ENCODE data around the gene TBCK. TPM values are rescaled to one million over a fixed set of nuclear protein-coding genes. Genes with fewer than 3 reads are reported as not detected.

Gene TBCK
- total RNA-seq, 1 donor from 2014 or later = 25.8 TPM

DNA sequence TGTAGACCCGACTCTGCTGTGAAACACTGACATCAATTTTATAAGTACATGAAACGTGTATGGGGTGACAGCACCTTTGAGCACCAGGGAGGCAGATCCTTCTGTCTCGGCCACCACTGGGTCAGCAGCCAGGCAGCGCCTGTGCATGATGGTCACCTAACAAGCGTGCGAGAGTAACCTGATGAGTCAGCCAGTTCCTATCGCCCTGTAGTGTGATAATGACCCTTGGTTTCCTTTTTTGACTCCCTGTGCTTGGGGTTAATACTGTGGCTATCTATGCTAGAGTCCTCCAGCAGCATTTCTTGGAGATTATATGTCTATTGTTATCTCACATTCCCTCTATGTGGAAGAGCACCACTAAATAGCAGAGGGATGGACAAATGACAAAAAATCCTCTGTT, 319.2 kb downstream of the TBCK start:
- DNase-seq (ENCODE audit: low read depth) = no peak
- H3K9me3 Mint-ChIP-seq (ENCODE audit: unreplicated experiment) = peaks cover 3% of the 10 kb centered on the region
- H3K9ac ChIP-seq (ENCODE audit: low read length) = no peak overlapping the region

DNA sequence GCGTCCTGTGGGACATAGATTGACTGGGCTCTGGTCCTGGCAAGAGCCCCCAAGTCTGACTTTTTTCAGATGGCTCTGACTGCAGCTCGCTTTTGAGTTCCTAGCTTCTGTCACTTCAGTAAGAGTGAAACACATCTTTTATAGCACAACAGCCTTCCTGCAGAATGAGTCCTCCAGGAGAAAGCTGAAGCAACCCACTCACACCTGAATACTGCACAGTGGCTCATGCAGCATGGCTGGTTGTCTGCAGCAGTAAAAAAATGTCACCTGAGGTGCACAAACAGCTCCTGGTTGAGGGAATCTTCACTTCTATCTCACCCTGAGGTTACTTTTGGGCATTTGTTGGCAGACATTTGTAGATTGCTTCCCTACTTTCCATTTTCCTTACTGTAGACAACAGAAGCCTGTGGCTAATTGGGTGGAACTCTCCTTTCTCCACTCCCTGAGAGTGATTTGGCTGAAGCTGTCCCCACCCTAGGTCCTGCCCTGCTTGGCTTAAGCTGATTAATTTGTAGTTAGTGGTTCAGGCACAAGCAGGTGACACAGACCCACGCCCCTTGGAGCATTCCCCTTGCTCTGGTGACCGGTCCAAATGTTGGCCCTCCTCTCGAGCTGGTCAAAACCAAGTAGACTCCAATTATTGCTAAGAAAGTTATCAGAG, 321.0 kb downstream of the TBCK start:
- H3K36me3 ChIP-seq (ENCODE audit: insufficient read depth, low read length) = no peaks in the 10 kb centered on the region
- no peaks in the 10 kb centered on the region for H3K9me3 ChIP-seq (ENCODE audit: insufficient read depth, low read depth, low read length)
- FAIRE-seq = no peak
- H3K36me3 Mint-ChIP-seq (ENCODE audit: low read depth, unreplicated experiment) = no peaks in the 10 kb centered on the region
- no peak overlapping the region for H2AFZ ChIP-seq (ENCODE audit: low read depth, low read length)
- H3K27ac Mint-ChIP-seq (ENCODE audit: unreplicated experiment) = no peak overlapping the region
- H4K20me1 ChIP-seq (ENCODE audit: insufficient read depth, low read length) = no peaks in the 10 kb centered on the region
- peaks cover 3% of the 10 kb centered on the region for H3K9me3 Mint-ChIP-seq (ENCODE audit: unreplicated experiment)
- H3K27me3 Mint-ChIP-seq (ENCODE audit: low read depth, unreplicated experiment) = peaks cover 17% of the 10 kb centered on the region
- no peak overlapping the region for H3K4me3 ChIP-seq (ENCODE audit: insufficient read depth, low read depth, low read length)
- TF ChIP-seq, protein P1, sequence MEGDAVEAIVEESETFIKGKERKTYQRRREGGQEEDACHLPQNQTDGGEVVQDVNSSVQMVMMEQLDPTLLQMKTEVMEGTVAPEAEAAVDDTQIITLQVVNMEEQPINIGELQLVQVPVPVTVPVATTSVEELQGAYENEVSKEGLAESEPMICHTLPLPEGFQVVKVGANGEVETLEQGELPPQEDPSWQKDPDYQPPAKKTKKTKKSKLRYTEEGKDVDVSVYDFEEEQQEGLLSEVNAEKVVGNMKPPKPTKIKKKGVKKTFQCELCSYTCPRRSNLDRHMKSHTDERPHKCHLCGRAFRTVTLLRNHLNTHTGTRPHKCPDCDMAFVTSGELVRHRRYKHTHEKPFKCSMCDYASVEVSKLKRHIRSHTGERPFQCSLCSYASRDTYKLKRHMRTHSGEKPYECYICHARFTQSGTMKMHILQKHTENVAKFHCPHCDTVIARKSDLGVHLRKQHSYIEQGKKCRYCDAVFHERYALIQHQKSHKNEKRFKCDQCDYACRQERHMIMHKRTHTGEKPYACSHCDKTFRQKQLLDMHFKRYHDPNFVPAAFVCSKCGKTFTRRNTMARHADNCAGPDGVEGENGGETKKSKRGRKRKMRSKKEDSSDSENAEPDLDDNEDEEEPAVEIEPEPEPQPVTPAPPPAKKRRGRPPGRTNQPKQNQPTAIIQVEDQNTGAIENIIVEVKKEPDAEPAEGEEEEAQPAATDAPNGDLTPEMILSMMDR (IDR thresholded peaks at IDR 0.05; ENCODE audit: insufficient read depth, low read depth, low read length) = no peak
- H3K27me3 ChIP-seq (ENCODE audit: insufficient read depth, low read length) = no peaks in the 10 kb centered on the region
- peaks cover 6% of the 10 kb centered on the region for H3K4me1 ChIP-seq (ENCODE audit: insufficient read depth, low read length)
- no peak overlapping the region for H3K4me3 Mint-ChIP-seq (ENCODE audit: unreplicated experiment)
- no peak overlapping the region for H3K9ac ChIP-seq (ENCODE audit: low read length)
- no peaks in the 10 kb centered on the region for H3K79me2 ChIP-seq (ENCODE audit: insufficient read depth, low read length)
- no peak overlapping the region for H3K4me2 ChIP-seq (ENCODE audit: low read length)
- H3K27ac ChIP-seq (ENCODE audit: low read depth, low read length) = no peak overlapping the region
- DNase-seq (ENCODE audit: low read depth) = no peak
- peaks cover 16% of the 10 kb centered on the region for H3K4me1 Mint-ChIP-seq (ENCODE audit: low read depth, unreplicated experiment)

More for the DNA sequence above, 319.2 kb downstream of the TBCK start:
- Mint-ChIP-seq H3K36me3 (ENCODE audit: low read depth, unreplicated experiment) (no peaks in the 10 kb centered on the region), H3K27ac (ENCODE audit: unreplicated experiment) (no peak overlapping the region), H3K4me3 (ENCODE audit: unreplicated experiment) (no peak overlapping the region), H3K4me1 (ENCODE audit: low read depth, unreplicated experiment) (peaks cover 9% of the 10 kb centered on the region), H3K27me3 (ENCODE audit: low read depth, unreplicated experiment) (peaks cover 23% of the 10 kb centered on the region)
- no peaks in the 10 kb centered on the region for H3K36me3 ChIP-seq (ENCODE audit: insufficient read depth, low read length)
- no peak overlapping the region for H3K27ac ChIP-seq (ENCODE audit: low read depth, low read length)
- no peak overlapping the region for H2AFZ ChIP-seq (ENCODE audit: low read depth, low read length)
- no peak overlapping the region for H3K4me3 ChIP-seq (ENCODE audit: insufficient read depth, low read depth, low read length)
- H3K79me2 ChIP-seq (ENCODE audit: insufficient read depth, low read length) = no peaks in the 10 kb centered on the region
- no peaks in the 10 kb centered on the region for H3K9me3 ChIP-seq (ENCODE audit: insufficient read depth, low read depth, low read length)
- TF ChIP-seq EZH2 (IDR thresholded peaks at IDR 0.05; ENCODE audit: insufficient read depth, low read length) = no peak
- TF ChIP-seq, protein P1 (IDR thresholded peaks at IDR 0.05; ENCODE audit: insufficient read depth, low read depth, low read length) = no peak
- FAIRE-seq = no peak
- H3K27me3 ChIP-seq (ENCODE audit: insufficient read depth, low read length) = no peaks in the 10 kb centered on the region
- H3K4me1 ChIP-seq (ENCODE audit: insufficient read depth, low read length) = no peaks in the 10 kb centered on the region
- no peak overlapping the region for H3K4me2 ChIP-seq (ENCODE audit: low read length)
- H4K20me1 ChIP-seq (ENCODE audit: insufficient read depth, low read length) = no peaks in the 10 kb centered on the region

DNA sequence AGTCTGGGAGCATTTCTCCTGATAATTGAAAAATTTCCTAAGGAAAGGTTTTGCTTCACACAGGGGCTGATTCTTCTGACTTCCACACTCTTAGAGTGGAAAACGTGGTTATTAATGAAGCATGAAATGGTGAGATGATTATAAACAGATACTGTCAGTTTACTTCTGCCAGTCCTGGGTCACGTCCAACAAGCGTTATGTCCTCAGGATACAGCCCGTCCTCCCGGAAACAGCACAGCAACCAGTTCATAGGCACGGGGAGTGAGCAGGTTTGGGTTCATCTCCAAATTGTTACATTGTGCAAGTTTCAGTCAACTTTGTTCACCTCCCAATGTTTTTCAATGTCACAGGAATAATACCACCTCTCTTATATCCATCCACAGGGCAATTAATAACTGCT, 321.9 kb downstream of the TBCK start:
- Histone ChIP-seq H3K9me3 (ENCODE audit: insufficient read depth, low read depth, low read length) (no peaks in the 10 kb centered on the region), H3K79me2 (ENCODE audit: insufficient read depth, low read length) (no peaks in the 10 kb centered on the region), H2AFZ (ENCODE audit: low read depth, low read length) (no peak overlapping the region), H3K9ac (ENCODE audit: low read length) (no peak overlapping the region), H3K27ac (ENCODE audit: low read depth, low read length) (no peak overlapping the region), H3K4me3 (ENCODE audit: insufficient read depth, low read depth, low read length) (no peak overlapping the region), H3K36me3 (ENCODE audit: insufficient read depth, low read length) (no peaks in the 10 kb centered on the region), H3K27me3 (ENCODE audit: insufficient read depth, low read length) (no peaks in the 10 kb centered on the region), H4K20me1 (ENCODE audit: insufficient read depth, low read length) (no peaks in the 10 kb centered on the region), H3K4me2 (ENCODE audit: low read length) (no peak overlapping the region), H3K4me1 (ENCODE audit: insufficient read depth, low read length) (peaks cover 6% of the 10 kb centered on the region)
- Mint-ChIP-seq H3K27ac (ENCODE audit: unreplicated experiment) (no peak overlapping the region), H3K36me3 (ENCODE audit: low read depth, unreplicated experiment) (no peaks in the 10 kb centered on the region), H3K4me3 (ENCODE audit: unreplicated experiment) (no peak overlapping the region), H3K27me3 (ENCODE audit: low read depth, unreplicated experiment) (peaks cover 11% of the 10 kb centered on the region), H3K9me3 (ENCODE audit: unreplicated experiment) (no peaks in the 10 kb centered on the region), H3K4me1 (ENCODE audit: low read depth, unreplicated experiment) (peaks cover 16% of the 10 kb centered on the region)
- FAIRE-seq (no peak), DNase-seq (ENCODE audit: low read depth) (no peak)
- TF ChIP-seq, protein P1 (IDR thresholded peaks at IDR 0.05; ENCODE audit: insufficient read depth, low read depth, low read length) = no peak
- no peak for TF ChIP-seq EZH2 (IDR thresholded peaks at IDR 0.05; ENCODE audit: insufficient read depth, low read length)

All from astrocyte (in vitro differentiated cells and primary cell).